GM12878 (cell line): ENCODE measurements around the gene CLEC20A. TPM values are rescaled to one million over a fixed set of nuclear protein-coding genes. Genes with fewer than 3 reads are reported as not detected.

Experiments
- ATAC-seq: fragments of 200-7000 bp; cut with Tn5 transposase; 3 replicates; pipeline ENCODE4 v1.9.1; 2020; ENCODE audit warnings: mild to moderate bottlenecking, moderate library complexity
- BruUV-seq: library from RNA; stranded (reverse); fragments of 400-500 nt; replicated peaks from 2 replicates; lab custom pipeline; 2021; lab: Mats Ljungman, UMichigan
- CTCF ChIA-PET: fragments of 300-600 bp; sonication (Branson Sonifier 250); formaldehyde crosslinking; extraction: SDS; loops from one replicate; lab custom pipeline; 2021; ENCODE audit warnings: inconsistent platforms; lab: Yijun Ruan, JAX
- POLR2A ChIA-PET: fragments of 350-600 bp; formaldehyde crosslinking; extraction: SDS; loops from one replicate; lab custom pipeline; 2021; ENCODE audit warnings: inconsistent platforms; lab: Charles Lee
- RAD21 ChIA-PET: fragments of 300-600 bp; sonication (Branson Sonifier 250); formaldehyde crosslinking; loops from one replicate; lab custom pipeline; 2023; ENCODE audit warnings: antibody characterized with exemption; ENCODE audit not compliant: unreplicated experiment; lab: Charles Lee
- SMC1A ChIA-PET: fragments of 300-600 bp; sonication (Branson Sonifier 250); formaldehyde crosslinking; loops from one replicate; lab custom pipeline; 2023; ENCODE audit not compliant: unreplicated experiment, uncharacterized antibody; lab: Charles Lee
- DNase-seq: peaks from one replicate; pipeline ENCODE4 v3.0.0-alpha.2; 2011; ENCODE audit warnings: low read depth, low spot score
- FAIRE-seq: peaks from 3 replicates; lab custom pipeline; 2011; peaks lifted over from hg19 to GRCh38; lab: Jason Lieb, UNC
- H2AFZ ChIP-seq: 2 replicates; pipeline ENCODE4 v1.6.0; 2011; ENCODE audit warnings: low read depth, low read length, control low read depth; ENCODE audit not compliant: control insufficient read depth
- H3K27ac ChIP-seq: 2 replicates; pipeline ENCODE4 v1.5.1; 2011; ENCODE audit warnings: control low read depth; ENCODE audit not compliant: control insufficient read depth, insufficient read depth
- H3K27me3 ChIP-seq, 2 experiments: replicated peaks in 1 of 2; 2 replicates each; pipeline versions ENCODE4 v1.6.0 to v1.6.1; 2011; ENCODE audit warnings: low read length in 1 of 2; ENCODE audit not compliant: control insufficient read depth in 2 of 2, insufficient read depth in 2 of 2
- H3K36me3 ChIP-seq, 2 experiments: 2 replicates each; pipeline ENCODE4 v1.5.1; 2011; ENCODE audit warnings: low read length in 1 of 2; ENCODE audit not compliant: control insufficient read depth in 2 of 2, insufficient read depth in 2 of 2
- H3K4me1 ChIP-seq: 2 replicates; pipeline ENCODE4 v1.6.1; 2011; ENCODE audit warnings: mild to moderate bottlenecking, low read length, moderate library complexity, mixed read lengths; ENCODE audit not compliant: control insufficient read depth, insufficient read depth
- H3K4me2 ChIP-seq: 2 replicates; pipeline ENCODE4 v1.6.0; 2011; ENCODE audit warnings: control low read depth; ENCODE audit not compliant: control insufficient read depth, insufficient read depth
- H3K4me3 ChIP-seq: fragments of 200-600 bp; sonication (generic); 2 replicates; pipeline ENCODE4 v1.5.1; 2016
- H3K79me2 ChIP-seq: 2 replicates; pipeline ENCODE4 v1.6.0; 2011; ENCODE audit warnings: low read length; ENCODE audit not compliant: control insufficient read depth, insufficient read depth
- H3K9ac ChIP-seq: 2 replicates; pipeline ENCODE4 v1.8.0; 2011; ENCODE audit warnings: low read length, control low read depth, mixed read lengths; ENCODE audit not compliant: control insufficient read depth, insufficient read depth
- H3K9me3 ChIP-seq: replicated peaks from 3 replicates; pipeline ENCODE4 v1.5.1; 2011; ENCODE audit warnings: mild to moderate bottlenecking, low read length; ENCODE audit not compliant: control insufficient read depth, insufficient read depth
- H4K20me1 ChIP-seq: 2 replicates; pipeline ENCODE4 v1.6.0; 2011; ENCODE audit not compliant: control insufficient read depth, insufficient read depth
- ASH2L ChIP-seq: fragments of 300-600, 200-600 bp; sonication (generic); IDR thresholded peaks from 2 replicates; pipeline ENCODE4 v1.6.1; 2017; ENCODE audit warnings: low read depth, mild to moderate bottlenecking, borderline replicate concordance
- EGR1 ChIP-seq, 2 experiments: IDR thresholded peaks; 1 replicate in 1 of 2; 2 replicates in 1 of 2; pipeline ENCODE4 v1.6.1; 2011 to 2012; ENCODE audit warnings: low read depth in 2 of 2, low read length in 2 of 2, borderline replicate concordance in 1 of 2, mild to moderate bottlenecking in 1 of 2, moderate library complexity in 1 of 2
- KAT2A ChIP-seq: conservative IDR thresholded peaks from 2 replicates; pipeline ENCODE4 v1.6.1; 2011; ENCODE audit warnings: low read depth, low read length; ENCODE audit not compliant: control insufficient read depth
- KDM1A ChIP-seq: fragments of 200-600 bp; sonication (generic); IDR thresholded peaks from 2 replicates; pipeline ENCODE4 v1.6.1; 2016; ENCODE audit warnings: borderline replicate concordance
- MEF2B ChIP-seq: fragments of 450-650 bp; IDR thresholded peaks from 2 replicates; pipeline ENCODE4 v1.6.1; 2018; ENCODE audit warnings: mild to moderate bottlenecking, moderate library complexity; ENCODE audit not compliant: partially characterized antibody, poor library complexity, severe bottlenecking
- RELA ChIP-seq: fragments of 450-650 bp; IDR thresholded peaks from 2 replicates; pipeline ENCODE4 v1.8.0; 2014; ENCODE audit warnings: borderline replicate concordance; ENCODE audit not compliant: partially characterized antibody
- ZNF622 ChIP-seq: fragments of 450-650 bp; IDR thresholded peaks from 2 replicates; pipeline ENCODE4 v1.6.1; 2017; ENCODE audit warnings: mild to moderate bottlenecking, inconsistent platforms
- WGBS: methylation state at CpG from one replicate; pipeline ENCODE4 v1.1.6; 2016; ENCODE audit warnings: low lambda C conversion rate; ENCODE audit not compliant: insufficient replicate concordance, insufficient coverage; ENCODE audit errors: missing lambda C conversion rate; 5-methylcytosine and 5-hydroxymethylcytosine counted together
- in situ Hi-C: fragments of 300-500 bp; cut with MboI; formaldehyde crosslinking; loops from 9 replicates; pipeline ENCODE4 v1.14.3; 2018; ENCODE audit warnings: mixed read lengths
- intact Hi-C: fragments of 100-400 bp; cut with micrococcal nuclease; formaldehyde crosslinking; loops from one replicate; pipeline ENCODE4 v1.14.2; 2022; ENCODE audit not compliant: unreplicated experiment
- polyA plus RNA-seq, 11 experiments: library from polyadenylated mRNA; depleted of rRNA in 4 of 11; unstranded in 6 of 11; stranded (reverse) in 5 of 11; fragments of >200 nt; fragmentation: Nextera tagmentation in 4 of 11; fragmentation: Illumina TruSeq in 1 of 11; extraction: Ambion mirVana in 4 of 11; extraction: Trizol in 1 of 11; gene quantifications; 1 replicate in 1 of 11; 2 replicates in 10 of 11; pipeline versions ENCODE4 v1.2.1 to v1.2.3, GENCODE V29; 2011 to 2016; ENCODE audit warnings: inconsistent platforms in 2 of 11, missing spikeins in 2 of 11, low read depth in 1 of 11
- total RNA-seq, 4 experiments: library from RNA; depleted of rRNA in 3 of 4; stranded (reverse); fragments of >200 nt in 3 of 4; fragmentation: Illumina TruSeq in 1 of 4; extraction: Trizol in 1 of 4; gene quantifications; 2 replicates each; pipeline versions ENCODE4 v1.2.1 to v1.2.3, GENCODE V29; 2013 to 2021
- TF ChIP-seq, protein P1 (sequence below): fragments of 450-650 bp; IDR thresholded peaks from 2 replicates; pipeline ENCODE4 v1.6.1; 2014; ENCODE audit warnings: mild to moderate bottlenecking
- TF ChIP-seq, protein P2 (sequence below): fragments of 450-650 bp; IDR thresholded peaks from 2 replicates; pipeline ENCODE4 v1.6.1; 2018; ENCODE audit warnings: borderline replicate concordance, mild to moderate bottlenecking; ENCODE audit not compliant: partially characterized antibody
- TF ChIP-seq, protein P3 (sequence below): fragments of 450-650 bp; IDR thresholded peaks from 2 replicates; pipeline ENCODE4 v1.6.1; 2017; ENCODE audit warnings: mild to moderate bottlenecking, moderate library complexity
- TF ChIP-seq, protein P4 (sequence below): fragments of 450-650 bp; IDR thresholded peaks from 2 replicates; pipeline ENCODE4 v1.6.1; 2016; ENCODE audit warnings: mild to moderate bottlenecking

The CLEC20A gene
- total and polyA plus RNA-seq, 10 of the 15 experiments (the other 5 are each of a cell fraction or from before 2014, with no cell fraction given): not detected

DNA sequence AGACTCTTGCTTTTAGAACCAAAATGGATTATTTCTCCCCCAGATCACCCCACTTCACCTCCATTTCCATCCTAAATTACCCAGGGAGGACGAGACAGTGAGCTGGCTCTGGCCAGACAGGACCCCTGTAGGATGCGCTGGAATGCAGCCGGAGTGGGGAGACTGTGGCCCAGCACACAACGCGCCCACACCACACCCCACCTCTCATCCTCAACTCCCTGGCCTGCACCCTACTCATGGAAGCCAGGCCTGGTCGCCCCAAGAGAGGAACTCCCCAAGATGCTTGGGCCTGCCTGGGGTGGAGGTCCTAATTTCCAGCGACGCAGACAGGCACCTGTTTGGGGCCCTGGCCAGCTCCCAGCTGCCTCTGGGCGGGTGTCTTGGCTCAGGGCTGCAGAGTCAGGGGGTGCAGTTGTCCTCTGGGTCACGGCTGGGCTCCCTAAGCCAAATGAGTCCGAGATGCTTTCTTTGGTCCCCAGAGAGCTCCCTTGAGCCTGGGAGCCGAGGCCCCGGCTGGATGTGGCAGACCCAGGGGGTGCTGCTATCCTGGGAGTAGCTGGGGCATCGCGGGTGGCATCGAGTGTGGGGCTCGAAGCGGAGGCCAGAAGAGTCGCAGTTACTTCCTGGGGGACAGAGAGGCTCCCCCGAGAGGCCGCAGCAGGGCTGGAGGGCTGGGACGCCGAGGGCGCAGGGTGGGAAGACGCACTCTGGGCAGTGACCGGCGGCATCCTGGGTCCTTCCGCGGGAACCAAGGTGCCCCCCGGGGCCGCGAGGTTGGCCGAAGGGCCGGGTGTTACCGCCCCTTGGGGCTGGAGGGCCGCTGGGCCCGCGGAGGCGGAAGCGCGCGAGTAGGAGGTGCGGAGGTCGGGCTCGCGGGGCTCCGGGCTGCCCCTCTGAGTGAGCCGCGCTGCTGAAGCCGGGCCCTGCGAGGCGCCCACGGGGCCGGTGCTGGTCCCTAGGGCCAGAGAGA is 10.4 kb downstream of the CLEC20A start (continued):
- TF ChIP-seq EGR1 (IDR thresholded peaks at IDR 0.05; ENCODE audit: borderline replicate concordance in 1 of 2, low read depth in 2 of 2, low read length in 2 of 2): no peak

DNA sequence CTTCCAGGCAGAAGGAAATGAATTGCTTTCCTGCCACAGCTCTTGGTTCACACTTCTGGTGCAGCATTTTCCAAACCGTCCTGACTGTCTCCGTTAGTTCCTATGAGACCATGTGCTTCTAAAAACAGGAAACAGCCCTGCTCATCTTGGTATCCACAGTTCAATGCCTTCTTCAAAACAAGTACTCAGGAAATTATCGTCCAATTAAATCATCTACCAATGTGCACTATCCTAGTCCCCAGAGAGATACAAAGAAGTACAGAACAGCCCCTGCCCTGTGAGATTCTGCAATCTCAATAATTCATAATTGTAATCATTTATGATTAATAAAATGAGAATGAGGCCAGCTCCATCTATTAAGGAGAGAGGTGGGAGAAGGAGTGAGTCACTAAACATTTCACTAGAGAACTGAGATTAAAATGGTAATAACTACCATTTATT is 11.2 kb downstream of the CLEC20A start:
- ATAC-seq (no peak), DNase-seq (no peak), FAIRE-seq (no peak)
- Histone ChIP-seq H3K4me1 (no peaks in the 10 kb centered on the region), H3K27me3 (peaks cover 2 to 5% of the 10 kb centered on the region in 2 experiments; a peak in 3 of 4 replicates), H3K79me2 (no peaks in the 10 kb centered on the region), H3K9ac (no peak overlapping the region), H3K4me3 (no peak overlapping the region), H3K27ac (no peak overlapping the region), H2AFZ (no peak overlapping the region), H4K20me1 (no peaks in the 10 kb centered on the region), H3K4me2 (no peak overlapping the region), H3K9me3 (no peaks in the 10 kb centered on the region), H3K36me3 (no peaks in the 10 kb centered on the region)
- ChIA-PET RAD21 (no interaction called here), CTCF (no interaction called here), POLR2A (no interaction called here), SMC1A (no interaction called here)
- no peak for TF ChIP-seq KAT2A
- TF ChIP-seq, protein P1, sequence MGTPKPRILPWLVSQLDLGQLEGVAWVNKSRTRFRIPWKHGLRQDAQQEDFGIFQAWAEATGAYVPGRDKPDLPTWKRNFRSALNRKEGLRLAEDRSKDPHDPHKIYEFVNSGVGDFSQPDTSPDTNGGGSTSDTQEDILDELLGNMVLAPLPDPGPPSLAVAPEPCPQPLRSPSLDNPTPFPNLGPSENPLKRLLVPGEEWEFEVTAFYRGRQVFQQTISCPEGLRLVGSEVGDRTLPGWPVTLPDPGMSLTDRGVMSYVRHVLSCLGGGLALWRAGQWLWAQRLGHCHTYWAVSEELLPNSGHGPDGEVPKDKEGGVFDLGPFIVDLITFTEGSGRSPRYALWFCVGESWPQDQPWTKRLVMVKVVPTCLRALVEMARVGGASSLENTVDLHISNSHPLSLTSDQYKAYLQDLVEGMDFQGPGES: no peak
- TF ChIP-seq RELA: no peak
- no peak for TF ChIP-seq ZNF622
- no peak for TF ChIP-seq MEF2B
- TF ChIP-seq, protein P2, sequence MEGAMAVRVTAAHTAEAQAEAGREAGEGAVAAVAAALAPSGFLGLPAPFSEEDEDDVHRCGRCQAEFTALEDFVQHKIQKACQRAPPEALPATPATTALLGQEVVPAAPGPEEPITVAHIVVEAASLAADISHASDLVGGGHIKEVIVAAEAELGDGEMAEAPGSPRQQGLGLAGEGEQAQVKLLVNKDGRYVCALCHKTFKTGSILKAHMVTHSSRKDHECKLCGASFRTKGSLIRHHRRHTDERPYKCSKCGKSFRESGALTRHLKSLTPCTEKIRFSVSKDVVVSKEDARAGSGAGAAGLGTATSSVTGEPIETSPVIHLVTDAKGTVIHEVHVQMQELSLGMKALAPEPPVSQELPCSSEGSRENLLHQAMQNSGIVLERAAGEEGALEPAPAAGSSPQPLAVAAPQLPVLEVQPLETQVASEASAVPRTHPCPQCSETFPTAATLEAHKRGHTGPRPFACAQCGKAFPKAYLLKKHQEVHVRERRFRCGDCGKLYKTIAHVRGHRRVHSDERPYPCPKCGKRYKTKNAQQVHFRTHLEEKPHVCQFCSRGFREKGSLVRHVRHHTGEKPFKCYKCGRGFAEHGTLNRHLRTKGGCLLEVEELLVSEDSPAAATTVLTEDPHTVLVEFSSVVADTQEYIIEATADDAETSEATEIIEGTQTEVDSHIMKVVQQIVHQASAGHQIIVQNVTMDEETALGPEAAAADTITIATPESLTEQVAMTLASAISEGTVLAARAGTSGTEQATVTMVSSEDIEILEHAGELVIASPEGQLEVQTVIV: no peak
- TF ChIP-seq, protein P3, sequence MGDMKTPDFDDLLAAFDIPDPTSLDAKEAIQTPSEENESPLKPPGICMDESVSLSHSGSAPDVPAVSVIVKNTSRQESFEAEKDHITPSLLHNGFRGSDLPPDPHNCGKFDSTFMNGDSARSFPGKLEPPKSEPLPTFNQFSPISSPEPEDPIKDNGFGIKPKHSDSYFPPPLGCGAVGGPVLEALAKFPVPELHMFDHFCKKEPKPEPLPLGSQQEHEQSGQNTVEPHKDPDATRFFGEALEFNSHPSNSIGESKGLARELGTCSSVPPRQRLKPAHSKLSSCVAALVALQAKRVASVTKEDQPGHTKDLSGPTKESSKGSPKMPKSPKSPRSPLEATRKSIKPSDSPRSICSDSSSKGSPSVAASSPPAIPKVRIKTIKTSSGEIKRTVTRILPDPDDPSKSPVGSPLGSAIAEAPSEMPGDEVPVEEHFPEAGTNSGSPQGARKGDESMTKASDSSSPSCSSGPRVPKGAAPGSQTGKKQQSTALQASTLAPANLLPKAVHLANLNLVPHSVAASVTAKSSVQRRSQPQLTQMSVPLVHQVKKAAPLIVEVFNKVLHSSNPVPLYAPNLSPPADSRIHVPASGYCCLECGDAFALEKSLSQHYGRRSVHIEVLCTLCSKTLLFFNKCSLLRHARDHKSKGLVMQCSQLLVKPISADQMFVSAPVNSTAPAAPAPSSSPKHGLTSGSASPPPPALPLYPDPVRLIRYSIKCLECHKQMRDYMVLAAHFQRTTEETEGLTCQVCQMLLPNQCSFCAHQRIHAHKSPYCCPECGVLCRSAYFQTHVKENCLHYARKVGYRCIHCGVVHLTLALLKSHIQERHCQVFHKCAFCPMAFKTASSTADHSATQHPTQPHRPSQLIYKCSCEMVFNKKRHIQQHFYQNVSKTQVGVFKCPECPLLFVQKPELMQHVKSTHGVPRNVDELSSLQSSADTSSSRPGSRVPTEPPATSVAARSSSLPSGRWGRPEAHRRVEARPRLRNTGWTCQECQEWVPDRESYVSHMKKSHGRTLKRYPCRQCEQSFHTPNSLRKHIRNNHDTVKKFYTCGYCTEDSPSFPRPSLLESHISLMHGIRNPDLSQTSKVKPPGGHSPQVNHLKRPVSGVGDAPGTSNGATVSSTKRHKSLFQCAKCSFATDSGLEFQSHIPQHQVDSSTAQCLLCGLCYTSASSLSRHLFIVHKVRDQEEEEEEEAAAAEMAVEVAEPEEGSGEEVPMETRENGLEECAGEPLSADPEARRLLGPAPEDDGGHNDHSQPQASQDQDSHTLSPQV: no peak
- no peak for TF ChIP-seq ASH2L
- TF ChIP-seq, protein P4, sequence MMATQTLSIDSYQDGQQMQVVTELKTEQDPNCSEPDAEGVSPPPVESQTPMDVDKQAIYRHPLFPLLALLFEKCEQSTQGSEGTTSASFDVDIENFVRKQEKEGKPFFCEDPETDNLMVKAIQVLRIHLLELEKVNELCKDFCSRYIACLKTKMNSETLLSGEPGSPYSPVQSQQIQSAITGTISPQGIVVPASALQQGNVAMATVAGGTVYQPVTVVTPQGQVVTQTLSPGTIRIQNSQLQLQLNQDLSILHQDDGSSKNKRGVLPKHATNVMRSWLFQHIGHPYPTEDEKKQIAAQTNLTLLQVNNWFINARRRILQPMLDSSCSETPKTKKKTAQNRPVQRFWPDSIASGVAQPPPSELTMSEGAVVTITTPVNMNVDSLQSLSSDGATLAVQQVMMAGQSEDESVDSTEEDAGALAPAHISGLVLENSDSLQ: no peak
- TF ChIP-seq KDM1A: no peak
- WGBS: 11% methylated on average over 3 of the region's 3 CpGs
- in situ Hi-C loops (no loop called here), intact Hi-C loops (no loop called here)
- BruUV-seq: no TSS peak
